Activated CD8-positive, alpha-beta memory T cell treated with anti-CD3 and anti-CD28 coated beads, Interleukin-2, amount 50 U/mL, for 1 hour (primary cell): ENCODE results near the gene PRKAR1B.

Experiments
- DNase-seq: peaks from one replicate; pipeline ENCODE4 v3.0.0-alpha.2; 2020; ENCODE audit errors: extremely low read depth

The PRKAR1B gene

DNA sequence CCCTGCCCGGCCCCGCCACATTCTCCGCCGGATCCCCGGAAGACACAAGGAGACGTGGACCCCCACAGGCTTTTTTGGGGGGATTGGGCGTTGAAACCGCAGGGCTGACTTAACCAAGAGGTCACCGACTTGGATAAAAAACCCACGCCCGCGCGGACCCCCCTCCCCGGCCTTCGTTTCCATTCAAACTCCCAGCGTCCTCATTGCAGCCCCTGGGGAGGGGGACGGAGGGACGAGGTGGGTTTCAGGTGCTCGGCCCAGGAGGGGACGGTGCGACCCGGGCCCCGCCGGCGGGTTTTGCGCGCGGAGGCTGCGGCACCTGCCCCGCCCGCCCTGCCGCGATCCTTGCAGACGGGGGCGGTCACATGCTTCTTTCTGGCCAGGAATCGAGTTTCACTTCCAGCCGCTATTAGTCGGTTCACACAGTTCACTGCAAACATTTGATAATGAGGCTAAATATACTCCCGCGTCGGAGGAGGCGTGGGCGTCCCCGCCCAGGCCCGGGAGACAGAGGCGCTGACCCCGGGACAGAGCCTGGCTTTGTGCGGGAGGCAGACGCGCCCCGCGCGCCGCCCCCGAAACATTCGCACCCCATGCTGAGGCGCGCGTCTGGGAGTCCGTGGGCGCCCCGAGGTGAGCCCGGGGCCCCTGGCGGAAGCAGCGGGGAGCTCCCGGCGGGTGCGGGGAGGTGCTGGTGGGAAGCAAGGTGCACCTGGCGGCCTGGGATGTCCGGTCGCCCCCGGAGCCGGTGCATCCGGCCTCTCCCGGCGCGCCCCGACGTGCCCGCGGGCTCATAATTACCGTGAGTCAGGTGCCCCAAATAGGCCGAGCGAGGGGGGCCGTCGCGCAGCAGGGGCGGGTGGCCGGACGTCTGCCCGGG, 204.8 kb downstream of the PRKAR1B start:
- DNase-seq: no peak

DNA sequence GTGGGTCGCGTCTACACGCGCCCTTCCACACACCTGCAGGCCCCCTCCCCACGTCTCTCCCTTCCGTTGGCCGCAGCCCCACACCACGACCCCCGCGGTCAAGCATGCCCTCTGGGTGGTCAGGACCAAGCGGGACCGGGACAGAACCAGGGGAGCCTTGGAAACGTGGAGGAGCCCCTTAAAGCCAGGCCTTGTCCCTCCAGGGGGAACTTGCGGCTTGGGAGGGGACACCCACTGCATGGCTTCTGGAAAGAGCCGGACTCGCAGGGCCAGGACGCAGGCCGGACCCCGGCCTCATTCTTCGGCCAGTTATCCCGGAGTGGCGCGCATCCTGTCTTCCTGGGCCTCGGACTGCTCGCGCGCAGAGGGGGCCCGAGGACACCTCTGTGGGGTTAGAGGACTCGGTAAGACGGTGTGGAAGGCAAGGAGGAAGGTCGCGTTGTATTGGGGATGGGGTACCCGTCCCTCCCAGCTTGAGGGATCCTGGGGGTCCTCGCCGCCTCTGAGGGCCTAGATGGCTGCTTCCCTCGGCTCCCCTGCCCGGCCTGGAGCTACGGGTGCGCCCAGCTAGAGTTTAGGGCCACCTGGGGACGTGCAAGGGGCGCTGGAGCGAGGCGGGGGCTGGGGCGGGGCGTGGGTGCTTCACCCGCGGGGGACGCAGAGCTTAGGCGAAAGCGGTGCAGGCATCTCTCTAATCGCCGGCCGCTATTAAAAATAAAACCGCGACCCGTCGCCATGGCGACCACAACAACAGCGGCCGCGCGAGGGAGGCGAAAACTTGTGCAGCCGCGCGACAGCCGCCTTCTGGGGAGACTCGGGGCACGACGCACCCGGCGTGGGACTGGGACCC, 205.6 kb downstream of the PRKAR1B start:
- DNase-seq: no peak

DNA sequence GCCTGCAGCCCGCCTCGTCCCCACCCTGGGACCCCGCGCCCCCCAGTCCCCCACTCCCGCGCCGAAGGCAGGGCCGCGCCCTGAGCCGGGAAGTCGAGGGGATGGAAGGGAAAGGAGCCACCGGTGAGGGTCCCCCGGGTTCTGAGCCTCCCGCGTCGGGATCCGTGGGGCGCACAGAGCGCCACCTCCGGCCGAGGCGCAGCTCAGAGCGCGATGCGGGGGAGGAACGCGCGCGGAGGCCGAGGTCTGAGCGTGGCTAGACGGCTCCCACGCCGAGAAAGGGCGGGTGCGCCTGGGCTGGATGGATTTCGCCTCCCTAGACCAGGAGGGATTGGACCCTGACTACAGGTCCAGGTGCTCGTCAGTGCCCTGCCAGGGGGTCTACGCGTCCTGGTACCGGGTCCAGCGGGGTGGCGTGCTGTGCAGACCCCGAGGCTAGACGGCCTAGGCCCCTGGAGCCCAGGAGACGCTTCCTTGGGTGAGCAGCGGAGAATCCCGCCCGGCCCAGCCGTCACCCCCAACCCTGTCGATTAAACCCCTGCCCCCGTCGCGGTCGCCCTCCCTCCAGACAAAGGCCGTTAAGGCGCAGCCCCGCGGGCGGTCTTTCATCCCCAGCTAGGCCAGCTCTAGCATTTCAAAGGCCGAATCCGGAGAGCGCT, 206.4 kb downstream of the PRKAR1B start:
- no peak for DNase-seq

DNA sequence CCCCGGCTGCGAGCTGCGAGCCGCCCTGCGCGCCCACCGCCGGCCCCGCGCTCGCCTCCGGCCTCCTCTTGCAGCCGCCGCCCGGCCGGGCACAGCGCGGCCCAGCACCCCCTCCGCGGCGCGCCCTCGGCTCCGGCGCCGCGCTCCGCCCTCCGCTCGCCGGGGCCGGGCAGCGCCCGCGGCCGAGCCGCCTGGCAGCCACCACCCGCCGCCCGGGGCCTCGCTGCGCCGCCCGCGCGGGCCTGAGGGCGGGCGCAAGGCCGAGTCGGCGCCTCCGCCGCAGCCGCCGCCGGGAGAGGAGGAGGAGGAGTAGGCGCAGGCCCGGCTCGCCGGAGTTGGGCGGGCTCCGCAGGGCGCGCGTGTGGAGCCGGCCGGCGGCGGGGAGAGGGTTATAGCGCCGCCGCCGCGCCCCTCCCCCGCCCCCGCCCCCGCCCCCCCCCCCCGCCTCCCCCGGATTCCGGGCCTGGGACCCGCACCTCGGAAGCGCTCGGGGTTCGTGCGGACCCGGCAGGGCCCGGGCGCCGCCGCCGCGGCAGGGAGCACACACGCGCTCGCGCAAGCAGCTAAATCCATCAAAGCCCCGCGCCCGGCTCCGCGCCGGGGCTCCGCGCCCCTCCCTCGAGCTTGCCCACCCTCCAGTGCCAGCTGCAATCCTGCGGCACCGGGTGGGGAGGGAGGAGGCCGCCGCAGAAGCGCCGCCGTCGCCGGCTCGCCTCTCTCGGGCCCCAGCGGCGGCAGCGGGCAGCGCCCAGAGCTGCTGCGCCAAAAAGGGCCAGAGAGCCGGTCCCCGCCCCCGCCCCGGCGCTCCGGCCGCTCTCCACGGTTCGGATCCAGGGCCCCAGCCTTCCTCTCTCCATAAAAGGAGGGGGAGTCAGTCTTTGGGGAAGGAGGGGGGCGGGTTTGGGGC, 207.3 kb downstream of the PRKAR1B start, which contains the start of gene PDGFA:
TSS of gene PDGFA (minus strand) at position 363 of the 907 bp plus-strand sequence. CDS start 845 bp downstream, outside the sequence.
- DNase-seq: no peak

DNA sequence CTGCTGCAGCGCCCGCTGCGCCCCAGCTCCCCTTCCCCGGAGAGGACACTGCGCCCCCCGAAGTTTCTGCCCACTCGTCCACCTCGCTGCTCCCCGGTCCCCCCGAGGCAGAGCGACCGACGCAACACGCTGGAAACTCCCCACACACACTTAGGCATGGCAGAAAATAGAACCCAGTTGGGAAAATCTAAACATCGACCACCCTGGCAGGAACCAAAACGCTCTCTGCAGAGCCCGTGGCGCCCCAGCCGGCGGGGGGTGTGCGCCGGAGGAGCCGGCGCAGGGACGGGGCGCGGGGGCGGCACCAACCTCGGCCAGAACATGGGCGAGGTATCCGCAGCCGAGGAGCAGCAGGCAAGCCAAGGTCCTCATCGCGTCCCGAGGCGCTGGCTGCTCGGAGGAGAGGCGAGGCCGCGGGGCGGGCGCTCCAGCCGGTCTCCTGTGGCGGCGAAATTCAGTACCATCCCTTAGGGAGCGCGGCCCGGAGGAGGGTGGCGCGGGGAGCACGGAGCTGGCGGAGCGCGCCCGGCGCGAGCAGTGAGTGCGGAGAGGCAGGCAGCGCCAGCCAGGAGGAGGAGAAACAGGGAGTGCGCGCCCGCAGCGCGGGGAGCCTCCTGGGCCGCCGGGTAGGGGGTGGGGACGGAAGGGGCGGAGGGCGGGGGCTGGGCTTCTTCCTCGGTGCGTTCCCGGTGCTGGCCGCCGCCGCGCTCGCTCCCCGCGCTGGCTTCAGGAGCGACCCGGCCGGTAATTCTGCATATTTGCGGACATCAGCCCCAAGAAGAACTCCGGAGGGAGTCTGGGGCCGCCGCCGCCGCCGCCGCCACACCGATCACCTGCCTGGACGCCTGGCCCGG, 208.2 kb downstream of the PRKAR1B start:
- DNase-seq: no peak

DNA sequence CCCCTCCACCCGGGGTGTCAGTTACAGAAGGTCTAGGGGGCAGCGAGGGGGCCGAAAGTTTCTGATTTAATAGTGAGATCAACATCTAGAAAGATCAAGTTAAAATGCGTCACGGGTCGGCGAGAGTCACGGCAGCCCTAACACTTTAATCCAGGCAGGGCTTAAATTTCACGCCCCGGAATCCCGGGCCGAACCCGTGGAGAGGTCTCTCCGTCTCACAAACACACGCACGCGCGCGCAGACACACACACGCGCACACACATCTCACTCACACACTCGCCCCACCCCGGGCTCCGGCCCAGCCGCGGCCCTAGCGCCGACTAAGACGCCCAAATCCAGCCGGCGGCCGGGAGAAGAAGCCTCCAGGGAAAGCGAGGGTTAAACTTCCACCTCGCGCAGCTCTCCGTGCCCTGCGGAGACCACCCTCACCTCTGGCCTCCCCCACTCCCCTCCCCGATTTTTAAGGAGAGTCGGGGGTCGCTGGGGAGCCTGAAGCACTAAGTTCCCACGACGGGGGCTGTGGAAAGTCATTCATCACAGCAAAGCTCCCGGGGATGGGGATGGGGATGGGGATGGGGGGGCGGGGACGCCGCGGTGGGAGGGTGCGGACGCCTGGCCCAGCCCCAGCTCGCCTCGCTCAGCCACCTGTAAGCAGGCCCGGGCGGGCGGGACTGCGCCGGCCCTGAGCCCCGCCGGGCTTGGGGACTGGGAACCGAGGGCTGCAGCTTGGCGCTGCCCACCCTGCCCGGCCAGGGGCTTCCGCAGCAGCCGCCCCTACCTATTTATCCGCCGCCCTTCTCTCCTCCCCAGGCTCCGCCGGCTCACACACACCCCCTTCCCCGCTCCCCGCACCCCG, 209.1 kb downstream of the PRKAR1B start:
- no peak for DNase-seq

DNA sequence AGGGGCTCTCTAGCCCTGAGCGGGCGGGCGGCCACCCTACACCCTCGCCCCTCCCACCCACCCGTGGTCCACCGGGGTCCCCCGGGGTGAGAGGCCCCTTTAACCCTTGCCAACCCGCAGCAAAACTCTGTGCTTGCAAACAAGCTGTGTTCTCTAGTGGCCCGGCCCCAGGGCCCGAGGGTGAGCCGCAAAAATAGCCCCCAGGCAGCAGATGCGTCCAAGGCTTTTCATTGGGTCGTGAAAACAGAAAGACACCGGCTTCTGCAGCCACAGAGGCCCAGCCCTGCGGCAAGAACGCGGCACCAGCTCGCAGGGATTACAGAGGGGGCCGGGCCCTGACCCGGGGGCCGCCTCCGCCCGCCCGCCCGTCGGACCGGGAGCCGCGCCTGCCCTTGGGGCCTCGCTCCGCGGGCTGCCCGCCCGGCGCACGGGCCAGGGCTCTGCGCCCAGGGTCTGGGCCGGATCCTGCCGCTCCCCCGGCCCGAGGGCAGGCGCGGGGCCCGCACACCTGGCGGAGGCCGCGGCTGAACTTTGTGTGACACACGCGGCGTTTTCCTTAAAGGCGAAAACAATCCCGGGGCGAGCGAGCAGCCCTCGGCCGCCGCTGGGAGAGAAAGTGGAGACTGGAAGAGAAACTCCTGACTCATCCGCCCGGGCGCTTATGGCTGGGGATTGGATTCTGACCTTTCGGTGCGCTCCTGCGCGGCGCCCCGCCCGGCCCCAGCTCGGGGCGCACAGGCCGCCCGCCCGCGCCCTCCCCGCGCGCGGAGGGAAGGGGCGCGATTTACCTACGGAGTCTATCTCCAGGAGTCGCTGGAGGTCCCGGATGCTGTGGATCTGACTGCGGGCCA, 210.2 kb downstream of the PRKAR1B start:
- DNase-seq: no peak

DNA sequence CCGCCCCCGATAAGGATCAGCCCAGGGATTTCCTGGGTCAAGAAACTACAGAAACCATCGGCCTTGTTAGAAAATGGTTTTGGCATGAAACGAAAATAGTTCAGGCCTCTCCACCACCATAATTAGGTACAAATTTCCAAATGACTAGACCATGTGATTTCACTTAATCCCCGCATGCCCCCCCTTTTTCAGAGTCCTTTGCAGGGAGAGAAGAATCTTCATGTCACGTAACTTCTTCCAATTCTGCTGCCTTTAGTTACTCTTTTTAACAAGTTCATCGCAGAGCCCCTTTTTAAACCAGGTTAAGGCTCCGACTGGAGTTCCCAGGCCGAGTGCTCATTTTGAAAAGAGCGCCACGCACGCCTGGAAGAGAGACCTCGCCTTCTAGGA, 210.9 kb downstream of the PRKAR1B start:
- no peak for DNase-seq

DNA sequence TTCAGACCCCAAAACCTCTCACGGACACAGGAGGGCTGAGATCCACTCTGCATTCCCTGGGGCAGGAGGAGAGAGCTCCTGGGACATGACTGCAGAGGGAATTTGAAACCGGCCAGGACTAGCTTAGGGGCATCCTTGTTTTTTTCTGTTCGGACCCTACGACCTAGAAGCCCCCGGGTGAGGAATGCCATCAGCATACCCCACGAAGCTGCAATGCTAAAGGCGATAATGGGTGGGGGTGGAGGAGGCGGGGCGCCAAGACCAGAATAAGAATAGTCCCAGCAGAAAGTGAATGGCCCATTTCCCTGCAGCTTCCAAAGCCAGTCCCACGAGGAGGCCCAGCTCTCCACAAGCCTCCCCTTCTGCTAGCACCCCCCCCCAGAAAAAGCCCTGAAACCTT, 211.5 kb downstream of the PRKAR1B start:
- no peak for DNase-seq

DNA sequence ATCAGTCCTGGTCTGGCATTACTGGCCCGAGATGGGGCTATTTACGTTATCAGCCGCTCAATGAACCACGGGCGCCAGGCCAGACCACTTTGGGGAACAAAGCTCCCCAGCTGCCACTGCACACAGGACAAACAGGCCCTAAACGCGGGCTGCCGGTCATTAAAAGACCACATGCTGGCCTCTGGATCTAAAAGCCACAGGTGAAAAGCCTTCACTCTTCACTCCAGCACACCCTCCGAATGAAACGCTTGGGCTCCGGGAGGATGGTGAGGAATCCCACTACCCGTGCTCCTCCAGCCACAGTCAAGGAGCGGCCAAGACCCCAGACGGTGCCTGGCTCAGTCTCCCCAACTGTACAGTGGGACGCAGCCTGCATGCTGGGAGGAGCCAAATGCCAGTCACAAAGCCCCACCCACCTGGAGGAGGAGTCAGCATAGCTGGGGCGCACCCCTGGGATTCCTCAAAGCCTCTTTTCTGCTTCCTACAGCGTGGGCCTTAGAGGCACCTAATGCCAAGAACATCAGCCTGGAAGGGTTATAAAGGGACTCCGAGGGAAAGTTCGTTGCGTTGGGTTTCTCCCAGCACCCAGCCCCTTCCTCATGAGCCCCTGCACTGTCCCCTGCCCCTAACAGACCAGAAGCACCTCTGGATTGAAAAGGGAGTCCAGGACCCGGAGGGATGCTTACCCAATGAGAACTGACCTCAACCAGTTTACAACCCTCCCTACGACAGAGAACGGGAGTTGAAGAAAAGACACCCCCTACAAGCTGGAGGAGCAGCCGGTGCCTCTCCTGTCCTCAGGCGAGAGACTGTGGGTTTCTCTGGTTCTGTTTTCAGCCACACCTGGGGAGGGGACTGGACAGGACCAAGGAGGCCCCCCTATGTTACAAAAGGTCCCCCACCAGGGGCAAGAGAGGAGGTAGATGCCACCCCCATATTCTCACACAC, 212.2 kb downstream of the PRKAR1B start:
- no peak for DNase-seq

DNA sequence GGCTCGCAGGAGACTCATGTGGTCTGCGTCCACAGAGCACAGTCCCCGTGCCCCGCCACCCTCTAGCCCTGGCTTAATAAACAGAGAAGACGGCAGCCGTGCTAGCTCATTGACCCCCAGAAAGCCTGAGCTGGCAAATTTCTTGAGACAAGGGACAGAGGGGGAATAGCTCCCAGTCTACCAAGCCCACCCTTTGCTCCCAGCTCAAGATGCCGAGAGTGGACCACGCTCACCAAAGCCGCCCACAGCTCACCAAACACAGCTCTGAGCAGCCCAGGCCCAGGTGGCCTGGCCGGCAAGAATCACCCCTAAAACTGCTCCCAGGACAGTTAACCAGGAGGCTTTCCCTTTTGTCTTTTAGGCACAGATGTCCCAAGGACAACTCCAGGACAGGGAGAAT, 212.8 kb downstream of the PRKAR1B start:
- no peak for DNase-seq

DNA sequence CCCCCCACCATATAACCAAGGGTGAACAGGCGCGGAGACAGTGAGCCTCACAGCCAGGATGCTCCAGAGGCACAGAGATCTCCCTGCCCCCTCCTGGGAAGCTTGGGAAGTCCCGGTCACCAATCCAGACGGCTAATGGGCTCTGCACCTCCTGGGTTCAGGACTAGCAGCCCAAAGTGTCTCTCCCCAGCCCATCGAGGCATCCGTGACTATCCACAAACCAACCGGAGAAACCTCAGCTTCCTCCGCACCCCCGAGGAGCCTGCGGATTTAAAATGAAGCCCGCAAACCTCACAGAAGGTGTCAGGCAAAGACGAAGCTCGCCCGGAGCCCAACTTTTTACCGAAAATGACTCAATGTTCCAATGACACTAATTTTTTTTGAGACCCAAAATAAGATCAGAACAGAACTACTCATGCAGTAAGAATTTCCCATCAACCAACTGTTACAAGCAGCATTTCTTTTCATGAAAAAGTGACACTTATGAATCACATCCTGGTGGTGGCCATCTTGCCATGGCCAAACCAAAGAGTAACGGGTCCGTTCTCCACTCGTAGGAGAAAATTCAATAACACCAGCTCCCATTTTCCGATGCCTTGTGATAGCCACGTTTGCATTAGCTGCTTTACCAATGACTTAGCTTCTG, 213.4 kb downstream of the PRKAR1B start:
- DNase-seq: no peak

DNA sequence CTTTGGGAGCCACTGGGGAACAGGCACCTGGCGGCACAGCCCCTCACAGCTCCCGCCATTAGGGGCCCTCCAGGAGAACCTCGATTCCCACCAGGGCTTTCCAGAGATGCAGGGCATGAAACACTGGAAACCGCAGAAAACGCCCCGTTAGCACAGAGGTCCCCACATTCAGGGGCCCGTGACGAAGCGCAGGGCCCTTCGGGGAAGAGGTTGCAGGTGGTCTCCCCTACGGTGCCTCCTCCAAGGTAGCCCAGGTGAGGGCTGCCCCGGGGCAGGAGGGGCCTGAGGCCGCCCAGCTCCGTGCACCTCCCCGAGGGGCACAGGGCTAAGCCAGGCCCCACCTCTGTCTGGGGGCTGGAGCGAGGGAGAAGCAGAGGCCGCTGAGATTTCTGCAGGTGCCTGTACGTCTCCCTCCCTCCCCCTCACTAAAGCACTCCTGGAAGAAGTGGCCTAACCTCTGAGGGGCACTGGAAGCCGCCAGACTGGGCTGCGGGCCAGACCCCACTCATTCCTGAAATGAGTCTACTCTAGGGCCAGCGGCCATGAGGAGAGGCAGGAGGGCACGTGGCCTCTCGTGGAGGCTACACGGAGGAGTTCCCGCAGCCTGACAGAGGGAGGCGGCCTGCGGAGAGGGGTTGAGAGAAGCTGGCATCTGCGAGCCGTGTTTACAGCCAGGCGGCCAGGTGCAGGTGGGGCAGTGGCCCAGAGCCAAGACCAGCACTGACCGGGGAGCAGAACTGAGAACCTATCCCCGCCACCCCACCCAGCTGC, 214.4 kb downstream of the PRKAR1B start:
- no peak for DNase-seq

DNA sequence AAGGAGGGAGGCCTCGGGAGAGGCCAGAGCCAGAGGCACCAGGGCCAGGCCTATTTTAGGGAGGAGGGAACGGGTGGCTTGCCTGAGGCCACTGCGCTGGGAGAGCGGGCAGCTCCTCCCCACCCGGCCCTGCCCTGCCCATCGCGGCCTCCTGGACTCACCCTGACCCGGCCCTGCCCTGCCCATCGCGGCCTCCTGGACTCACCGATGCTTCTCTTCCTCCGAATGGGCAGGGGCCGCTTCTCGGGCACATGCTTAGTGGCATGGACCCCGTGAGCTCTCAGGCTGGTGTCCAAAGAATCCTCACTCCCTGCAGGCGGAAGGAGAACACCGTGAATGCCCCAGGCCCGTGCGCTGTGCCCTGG, 215.0 kb downstream of the PRKAR1B start:
- DNase-seq: no peak

DNA sequence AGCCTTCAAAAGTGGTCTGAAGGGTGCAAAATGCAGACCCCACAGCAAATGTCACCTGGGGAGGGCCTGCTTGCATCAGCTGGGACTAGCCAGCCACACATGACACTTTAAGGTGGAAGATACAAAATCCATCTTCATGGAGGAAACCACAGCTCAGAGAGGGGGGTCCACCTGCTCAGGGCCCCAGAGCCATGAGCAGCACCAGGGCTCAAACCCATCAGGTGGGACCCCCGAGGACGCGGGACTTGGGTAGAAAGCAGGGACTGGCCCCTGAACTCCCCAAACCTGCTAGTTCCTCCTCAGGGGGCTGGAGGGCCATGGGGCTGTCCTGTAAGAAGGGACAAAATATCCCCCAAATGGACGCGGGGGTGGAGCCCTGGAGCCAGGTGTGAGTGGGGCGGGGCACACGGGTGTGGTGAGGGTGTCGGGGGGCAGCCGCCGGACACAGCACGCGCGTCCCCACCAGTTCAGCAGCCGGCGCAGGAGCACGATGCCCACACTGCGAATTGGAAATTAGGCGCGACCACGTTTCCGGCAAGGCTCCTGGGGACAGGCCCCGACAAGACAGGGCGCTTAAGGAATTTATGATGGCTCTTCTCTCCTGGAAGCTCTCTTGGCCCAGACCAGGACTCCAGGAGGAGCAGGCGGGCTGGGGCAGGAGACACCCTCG, 215.5 kb downstream of the PRKAR1B start:
- no peak for DNase-seq
